MM.1S (cell line): ENCODE results near the gene TUBGCP3.

Source experiments
- EZH2 ChIP-seq: fragments of 300-600 bp; sonication (generic); optimal IDR thresholded peaks from 2 replicates; pipeline ENCODE3; 2017; ENCODE audit warnings: low read depth, mild to moderate bottlenecking, antibody characterized with exemption, low read length, mixed read lengths
- TF ChIP-seq, protein P1 (sequence below): fragments of 300-600 bp; sonication (generic); IDR thresholded peaks from 2 replicates; pipeline ENCODE4 v1.5.1; 2016; ENCODE audit warnings: antibody characterized with exemption, low read length, mixed read lengths

DNA sequence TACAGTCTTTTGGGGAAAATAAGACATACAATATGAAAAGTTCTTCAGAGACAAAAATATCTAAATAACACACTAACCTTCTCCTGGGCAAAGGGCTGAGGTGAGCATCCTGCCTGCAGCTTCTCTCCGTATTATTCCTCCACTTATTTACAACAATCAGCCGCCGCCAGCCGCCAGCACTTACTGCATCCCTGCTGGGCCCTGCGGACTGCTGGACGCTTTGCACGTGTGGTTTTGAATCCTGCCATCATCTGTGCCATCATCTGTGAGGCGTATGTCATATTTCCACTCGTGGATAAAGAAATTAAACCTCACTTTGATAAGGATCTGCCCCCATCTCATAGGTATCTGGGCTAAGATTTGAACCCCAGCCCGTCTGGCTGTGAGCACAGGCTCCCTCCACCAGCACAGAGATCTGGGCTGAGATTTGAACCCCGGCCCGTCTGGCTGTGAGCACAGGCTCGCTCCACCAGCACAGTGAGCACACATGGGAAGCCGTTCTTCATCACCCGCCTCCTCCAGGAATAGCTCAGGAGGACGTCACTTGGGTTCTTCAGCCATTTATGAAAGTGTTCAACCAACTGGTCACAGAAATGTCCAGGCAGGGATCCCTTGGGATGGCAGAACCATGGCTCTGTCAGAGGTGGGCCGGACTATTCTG is 35.2 kb upstream of the TUBGCP3 start:
- TF ChIP-seq, protein P1, sequence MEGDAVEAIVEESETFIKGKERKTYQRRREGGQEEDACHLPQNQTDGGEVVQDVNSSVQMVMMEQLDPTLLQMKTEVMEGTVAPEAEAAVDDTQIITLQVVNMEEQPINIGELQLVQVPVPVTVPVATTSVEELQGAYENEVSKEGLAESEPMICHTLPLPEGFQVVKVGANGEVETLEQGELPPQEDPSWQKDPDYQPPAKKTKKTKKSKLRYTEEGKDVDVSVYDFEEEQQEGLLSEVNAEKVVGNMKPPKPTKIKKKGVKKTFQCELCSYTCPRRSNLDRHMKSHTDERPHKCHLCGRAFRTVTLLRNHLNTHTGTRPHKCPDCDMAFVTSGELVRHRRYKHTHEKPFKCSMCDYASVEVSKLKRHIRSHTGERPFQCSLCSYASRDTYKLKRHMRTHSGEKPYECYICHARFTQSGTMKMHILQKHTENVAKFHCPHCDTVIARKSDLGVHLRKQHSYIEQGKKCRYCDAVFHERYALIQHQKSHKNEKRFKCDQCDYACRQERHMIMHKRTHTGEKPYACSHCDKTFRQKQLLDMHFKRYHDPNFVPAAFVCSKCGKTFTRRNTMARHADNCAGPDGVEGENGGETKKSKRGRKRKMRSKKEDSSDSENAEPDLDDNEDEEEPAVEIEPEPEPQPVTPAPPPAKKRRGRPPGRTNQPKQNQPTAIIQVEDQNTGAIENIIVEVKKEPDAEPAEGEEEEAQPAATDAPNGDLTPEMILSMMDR: no peak
- no peak for TF ChIP-seq EZH2
